Left lung (tissue), 10 donors: ENCODE results near the gene INSYN1. TPM values are rescaled to one million over a fixed set of nuclear protein-coding genes. Genes with fewer than 3 reads are reported as not detected.
A peak's percentile ranks its signal among the peaks of the same experiment; 100 is the strongest.

ENCODE experiments used
- ATAC-seq: fragments of 200-7000 bp; cut with Tn5 transposase; one replicate; pipeline ENCODE4 v1.9.1; 2020; ENCODE audit warnings: moderate library complexity
- DNase-seq, 4 donors: peaks; one replicate each; pipeline ENCODE4 v3.0.0-alpha.2; 2013 to 2020
- H3K27ac ChIP-seq, 2 donors: fragments of 200-600 bp; sonication (generic) in 1 of 2; one replicate each; pipeline versions ENCODE4 v1.5.0 to v1.8.0; 2020 to 2021
- H3K27me3 ChIP-seq, 2 donors: fragments of 200-600 bp; sonication (generic) in 1 of 2; one replicate each; pipeline versions ENCODE4 v1.5.0 to v1.8.0; 2020 to 2021
- H3K36me3 ChIP-seq, 2 donors: fragments of 200-600 bp; sonication (generic) in 1 of 2; one replicate each; pipeline versions ENCODE4 v1.5.0 to v1.8.0; 2020 to 2021
- H3K4me1 ChIP-seq, 2 donors: fragments of 200-600 bp; one replicate each; pipeline ENCODE4 v1.8.0; 2021
- H3K4me3 ChIP-seq, 2 donors: fragments of 200-600 bp; sonication (generic) in 1 of 2; one replicate each; pipeline versions ENCODE4 v1.5.0 to v1.8.0; 2020 to 2021; ENCODE audit warnings: mild to moderate bottlenecking in 1 of 2
- H3K9me3 ChIP-seq, 2 donors: fragments of 200-600 bp; sonication (generic) in 1 of 2; one replicate each; pipeline versions ENCODE4 v1.5.0 to v1.8.0; 2020 to 2021
- CTCF ChIP-seq, 2 donors: fragments of 200-600 bp; sonication (generic) in 1 of 2; IDR thresholded peaks; one replicate each; pipeline versions ENCODE4 v1.5.0 to v1.8.0; 2021; ENCODE audit warnings: antibody characterized with exemption in 2 of 2
- intact Hi-C, 2 donors: fragments of 100-400 bp; cut with DNase I; formaldehyde crosslinking; loops; one replicate each; pipeline versions ENCODE4 v1.11.2 to v1.14.2; 2022
- polyA plus RNA-seq, 6 donors: library from polyadenylated mRNA; unstranded; fragments of 120-200 nt; gene quantifications; one replicate each; pipeline ENCODE4 v1.2.1, GENCODE V29; 2013; ENCODE audit not compliant: insufficient read length in 6 of 6
- total RNA-seq, 2 donors: library from RNA; stranded (reverse); fragmentation: NEBNext Ultra II Directional; extraction: Animal tissue kit (Norgen Biotek cat#: 25700); gene quantifications; one replicate each; pipeline ENCODE4 v1.2.1, GENCODE V29; 2021
- donor health status: DM: no; HTN: yes; CAD: no.
- donor health status: DM: no; HTN: no; CAD: no.

The INSYN1 gene
- total and polyA plus RNA-seq, 8 donors = 2.8 to 40.7 (median 20.6) TPM

- H3K27ac ChIP-seq = no peak overlapping the region
- intact Hi-C loops = no loop called here
- no peak overlapping the region for H3K4me3 ChIP-seq
- H3K36me3 ChIP-seq = no peaks in the 10 kb centered on the region
- DNase-seq (no peak), ATAC-seq (no peak)
- no peak for TF ChIP-seq CTCF (IDR thresholded peaks at IDR 0.05)
- H3K4me1 ChIP-seq = no peaks in the 10 kb centered on the region
- no peaks in the 10 kb centered on the region for H3K9me3 ChIP-seq
- peaks cover 0 to 27% of the 10 kb centered on the region in 2 donors for H3K27me3 ChIP-seq
Measured at GRCh38 chr15:73765778-73766177, 12.6 kb upstream of the INSYN1 start.

GRCh38 chr15:73763931-73764330 lies 10.8 kb upstream of the INSYN1 start:
- Histone ChIP-seq H3K27ac (no peak overlapping the region), H3K4me1 (no peaks in the 10 kb centered on the region), H3K4me3 (no peak overlapping the region), H3K36me3 (no peaks in the 10 kb centered on the region), H3K27me3 (peaks cover 0 to 42% of the 10 kb centered on the region in 2 donors), H3K9me3 (no peaks in the 10 kb centered on the region)
- ATAC-seq (peak; percentile 35), DNase-seq (peak in 2 of 4 donors; percentile 87 to 92)
- no peak for TF ChIP-seq CTCF (IDR thresholded peaks at IDR 0.05)
- intact Hi-C loops = no loop called here

GRCh38 chr15:73760330-73761329 lies 7.5 kb upstream of the INSYN1 start:
- ATAC-seq = no peak
- TF ChIP-seq CTCF (IDR thresholded peaks at IDR 0.05) = no peak
- no peak overlapping the region for H3K27ac ChIP-seq
- DNase-seq = no peak
- H3K9me3 ChIP-seq = no peaks in the 10 kb centered on the region
- H3K36me3 ChIP-seq = no peaks in the 10 kb centered on the region
- intact Hi-C loops = no loop called here
- peaks cover 0 to 62% of the 10 kb centered on the region in 2 donors for H3K27me3 ChIP-seq
- no peaks in the 10 kb centered on the region for H3K4me1 ChIP-seq
- no peak overlapping the region for H3K4me3 ChIP-seq

- TF ChIP-seq CTCF (IDR thresholded peaks at IDR 0.05) = no peak
- no peak overlapping the region for H3K27ac ChIP-seq
- no peaks in the 10 kb centered on the region for H3K9me3 ChIP-seq
- no peaks in the 10 kb centered on the region for H3K36me3 ChIP-seq
- H3K27me3 ChIP-seq = peaks cover 0 to 77% of the 10 kb centered on the region in 2 donors
- no peak for DNase-seq
- H3K4me3 ChIP-seq = no peak overlapping the region
- ATAC-seq = no peak
- no peaks in the 10 kb centered on the region for H3K4me1 ChIP-seq
- intact Hi-C loops = no loop called here
Measured at GRCh38 chr15:73758461-73758860, 5.3 kb upstream of the INSYN1 start.

- Histone ChIP-seq H3K4me1 (peaks cover 0 to 3% of the 10 kb centered on the region in 2 donors), H3K36me3 (no peaks in the 10 kb centered on the region), H3K9me3 (no peaks in the 10 kb centered on the region), H3K4me3 (no peak overlapping the region), H3K27ac (no peak overlapping the region), H3K27me3 (peaks cover under 1 to 86% of the 10 kb centered on the region in 2 donors)
- no peak for DNase-seq
- TF ChIP-seq CTCF (IDR thresholded peaks at IDR 0.05) = no peak
- intact Hi-C loops = no loop called here
- ATAC-seq = no peak
Measured at GRCh38 chr15:73757571-73757970, 4.4 kb upstream of the INSYN1 start.
